HG03571 (cell line): Measurements from ENCODE around the gene AHCTF1.
A peak's percentile ranks its signal among the peaks of the same experiment; 100 is the strongest.

Experiments
- ATAC-seq: cut with Tn5 transposase; IDR thresholded peaks from one replicate; pipeline ENCODE4 v1.9.1; 2021; ENCODE audit not compliant: unreplicated experiment

AHCTF1 gene

GRCh38 chr1:246931549-246932365, at the start of gene AHCTF1:
AHCTF1 (minus strand) TSS chr1:246931948; CDS start chr1:246918370, 13,578 bp downstream.
- ATAC-seq, result peak; percentile 94

GRCh38 chr1:246978785-246979184, 47.0 kb upstream of the AHCTF1 start:
- ATAC-seq, result no peak

GRCh38 chr1:246978281-246978680, 46.5 kb upstream of the AHCTF1 start:
- ATAC-seq, result no peak

GRCh38 chr1:246971969-246972368, 40.2 kb upstream of the AHCTF1 start:
- no peak for ATAC-seq

- ATAC-seq, result no peak
Measured at GRCh38 chr1:246971090-246971721, 39.5 kb upstream of the AHCTF1 start.

- ATAC-seq, result no peak
Measured at GRCh38 chr1:246969621-246970020, 37.9 kb upstream of the AHCTF1 start.

- ATAC-seq, result no peak
Measured at GRCh38 chr1:246966502-246966901, 34.8 kb upstream of the AHCTF1 start.

GRCh38 chr1:246959944-246960693, 28.4 kb upstream of the AHCTF1 start:
- no peak for ATAC-seq

- ATAC-seq, result no peak
Measured at GRCh38 chr1:246954126-246954525, 22.4 kb upstream of the AHCTF1 start.

GRCh38 chr1:246951413-246951812, 19.7 kb upstream of the AHCTF1 start:
- no peak for ATAC-seq

- ATAC-seq, result no peak
Measured at GRCh38 chr1:246949956-246950355, 18.2 kb upstream of the AHCTF1 start.

- no peak for ATAC-seq
Measured at GRCh38 chr1:246947255-246947654, 15.5 kb upstream of the AHCTF1 start.

- ATAC-seq, result no peak
Measured at GRCh38 chr1:246946366-246946765, 14.6 kb upstream of the AHCTF1 start.

GRCh38 chr1:246934765-246935164, 3.0 kb upstream of the AHCTF1 start:
- no peak for ATAC-seq

- no peak for ATAC-seq
Measured at GRCh38 chr1:246933893-246934292, 2.1 kb upstream of the AHCTF1 start.

GRCh38 chr1:246932366-246932700, 585 bp upstream of the AHCTF1 start:
- ATAC-seq, result no peak

GRCh38 chr1:246930830-246931548, 759 bp downstream of the AHCTF1 start:
- peak; percentile 22 for ATAC-seq

- ATAC-seq, result no peak
Measured at GRCh38 chr1:246925997-246926626, 5.6 kb downstream of the AHCTF1 start.

- ATAC-seq, result no peak
Measured at GRCh38 chr1:246923900-246924299, 7.8 kb downstream of the AHCTF1 start.

GRCh38 chr1:246923482-246923881, 8.3 kb downstream of the AHCTF1 start:
- ATAC-seq, result no peak

- no peak for ATAC-seq
Measured at GRCh38 chr1:246921481-246921880, 10.3 kb downstream of the AHCTF1 start.
